ENCODE measurements around the gene TGFB1I1. TPM values are rescaled to one million over a fixed set of nuclear protein-coding genes. Genes with fewer than 3 reads are reported as not detected.
A peak's percentile ranks its signal among the peaks of the same experiment; 100 is the strongest.
"Not testable (repeated sequence)": the region's sequence is repeated elsewhere in the genome, so short reads cannot be mapped to it uniquely, and the experiment has no call there.

The TGFB1I1 gene
- total RNA-seq: 13.2 TPM
- long read RNA-seq, transcript TGFB1I1-203 (11 exons, 1,898 nt): major isoform, 44 of 57 reads
- long read RNA-seq, partial matches to known transcripts: 4 of 57 reads
- long read RNA-seq, other reads (novel, unspliced or antisense): 6 of 57 reads

GRCh38 chr16:31471875-31472708 is at the start of gene TGFB1I1:
TGFB1I1 (plus strand) TSS chr16:31472152; CDS start chr16:31472189, 37 bp downstream.
- intact Hi-C loops (cut with DNase I): no loop called here
- peak; percentile 84 for DNase-seq

GRCh38 chr16:31423241-31423640 is 48.7 kb upstream of the TGFB1I1 start:
- intact Hi-C loops (cut with DNase I): no loop called here
- ATAC-seq (ENCODE audit: poor library complexity) (peak; percentile 11), DNase-seq (no peak)

More at GRCh38 chr16:31471875-31472708, at the start of gene TGFB1I1:
- peak; percentile 71 for ATAC-seq (ENCODE audit: poor library complexity)

DNA sequence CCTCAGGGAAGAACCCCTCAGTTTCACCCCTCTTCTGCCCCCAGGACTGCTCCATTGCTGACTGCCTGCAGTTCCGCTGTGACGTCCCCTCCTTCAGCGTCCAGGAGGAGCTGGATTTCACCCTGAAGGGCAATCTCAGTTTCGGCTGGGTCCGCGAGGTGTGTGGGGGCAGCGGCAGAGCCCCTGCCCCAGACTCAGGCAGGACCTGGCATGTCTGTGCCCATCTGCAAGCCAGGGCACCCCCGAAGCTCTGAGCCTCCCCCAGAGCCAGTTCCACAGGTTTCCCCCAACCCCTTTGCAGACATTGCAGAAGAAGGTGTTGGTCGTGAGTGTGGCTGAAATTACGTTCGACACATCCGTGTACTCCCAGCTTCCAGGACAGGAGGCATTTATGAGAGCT is 48.2 kb upstream of the TGFB1I1 start:
- ATAC-seq (ENCODE audit: poor library complexity) (peak; percentile 4), DNase-seq (no peak)
- intact Hi-C loops (cut with DNase I): no loop called here

DNA sequence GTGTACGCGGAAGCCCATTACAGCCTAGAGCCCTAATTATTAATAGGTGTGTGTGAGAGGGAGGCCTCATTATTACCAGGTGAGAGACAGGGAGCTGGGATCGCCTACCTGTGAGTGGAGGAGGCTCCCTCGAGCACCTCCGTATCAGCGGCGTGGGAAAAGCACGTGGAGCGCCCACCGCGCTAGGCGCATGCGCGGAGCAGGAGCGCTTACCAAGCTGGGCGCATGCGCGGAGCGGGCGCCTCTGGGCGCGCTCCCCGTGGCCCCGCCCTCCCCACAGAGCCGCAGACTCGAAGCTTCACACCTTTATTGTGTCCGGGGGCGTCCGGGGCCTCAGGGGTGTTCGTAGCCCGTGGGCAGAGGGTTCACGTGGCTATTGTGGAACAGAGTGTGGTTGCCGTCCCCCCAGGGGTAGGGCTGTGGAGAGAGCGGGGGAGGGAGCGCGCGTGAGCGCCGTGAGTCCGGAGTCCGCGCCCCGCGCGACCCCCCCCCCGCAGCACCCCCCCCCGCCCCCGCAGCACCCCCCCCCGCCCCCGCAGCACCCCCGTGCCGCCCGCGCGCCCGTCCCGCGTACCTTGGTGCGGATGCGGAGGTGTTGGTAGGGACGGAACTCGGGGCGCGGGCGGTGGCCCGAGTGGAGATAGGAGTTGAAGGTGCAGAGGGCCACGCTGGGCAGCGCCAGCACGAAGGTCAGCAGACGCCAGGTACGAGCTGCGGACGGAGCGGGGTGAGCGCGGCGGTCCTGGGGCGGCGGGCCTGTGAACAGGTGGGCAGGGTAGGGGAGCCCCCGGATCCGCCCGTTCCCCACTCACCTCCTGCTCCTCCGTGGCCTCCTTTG is 44.3 kb upstream of the TGFB1I1 start:
- ATAC-seq (ENCODE audit: poor library complexity) (peak; percentile 37), DNase-seq (peak; percentile 86)
- intact Hi-C loops (cut with DNase I): no loop called here

DNA sequence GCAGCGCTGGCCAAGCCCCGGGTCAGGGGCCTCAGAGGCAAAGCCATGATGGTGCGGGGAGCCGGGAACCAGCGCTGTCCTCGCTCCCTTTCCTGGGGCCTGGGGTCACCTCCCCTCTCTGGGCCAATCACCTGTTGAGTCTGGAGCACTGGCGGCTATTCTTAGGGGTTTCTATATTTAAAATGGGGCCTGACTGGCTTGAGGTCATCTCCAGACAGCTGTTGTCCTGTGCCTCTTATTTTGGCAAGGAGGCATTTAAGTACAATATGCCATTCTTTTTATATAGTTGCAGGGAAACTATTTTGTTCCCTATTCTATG is 43.7 kb upstream of the TGFB1I1 start, which contains the start of gene COX6A2:
TSS of gene COX6A2 (minus strand) at position 82 of the 319 bp plus-strand sequence. CDS start at position 47, 35 bp downstream.
- intact Hi-C loops (cut with DNase I): no loop called here
- peak; percentile 74 for ATAC-seq (ENCODE audit: poor library complexity)
- DNase-seq: peak; percentile 71

DNA sequence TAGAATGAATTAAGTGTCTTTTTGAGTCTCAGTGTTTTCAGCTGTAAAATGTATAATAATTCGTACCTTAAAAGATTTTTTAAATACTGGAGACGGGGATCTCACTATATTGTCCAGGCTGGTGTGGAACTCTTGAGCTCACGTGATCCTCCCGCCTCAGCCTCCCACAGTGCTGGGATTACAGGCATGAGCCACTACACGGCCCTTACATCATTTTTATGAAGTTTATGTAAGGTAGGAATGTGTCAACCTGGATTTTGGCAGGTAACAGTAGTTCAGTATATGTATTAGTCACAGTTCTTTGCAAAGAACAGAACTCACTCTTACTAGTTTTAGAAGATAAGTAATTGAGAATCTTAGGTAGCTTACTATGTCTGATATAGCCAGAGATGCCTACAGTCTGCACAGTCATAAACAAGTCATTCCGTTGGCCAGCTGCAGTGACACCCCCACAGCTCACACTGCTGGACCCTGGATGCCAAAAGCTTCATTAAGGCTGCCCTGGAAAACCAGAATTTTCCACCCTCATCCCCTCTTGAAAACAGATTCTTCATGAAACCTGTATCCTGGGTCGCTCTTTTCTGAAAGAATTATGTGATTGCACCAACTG is 43.2 kb upstream of the TGFB1I1 start:
- peak; percentile 10 for ATAC-seq (ENCODE audit: poor library complexity)
- DNase-seq: no peak
- intact Hi-C loops (cut with DNase I): no loop called here

GRCh38 chr16:31429314-31429713 is 42.6 kb upstream of the TGFB1I1 start:
- DNase-seq: no peak
- intact Hi-C loops (cut with DNase I): no loop called here
- ATAC-seq (ENCODE audit: poor library complexity): peak; percentile 70

- ATAC-seq (ENCODE audit: poor library complexity) (no peak), DNase-seq (no peak)
- intact Hi-C loops (cut with DNase I): no loop called here
These were observed 42.2 kb upstream of the TGFB1I1 start for GRCh38 chr16:31429796-31430195.

GRCh38 chr16:31430380-31431052 is 41.4 kb upstream of the TGFB1I1 start:
- DNase-seq (no peak), ATAC-seq (ENCODE audit: poor library complexity) (no peak)
- intact Hi-C loops (cut with DNase I): no loop called here

DNA sequence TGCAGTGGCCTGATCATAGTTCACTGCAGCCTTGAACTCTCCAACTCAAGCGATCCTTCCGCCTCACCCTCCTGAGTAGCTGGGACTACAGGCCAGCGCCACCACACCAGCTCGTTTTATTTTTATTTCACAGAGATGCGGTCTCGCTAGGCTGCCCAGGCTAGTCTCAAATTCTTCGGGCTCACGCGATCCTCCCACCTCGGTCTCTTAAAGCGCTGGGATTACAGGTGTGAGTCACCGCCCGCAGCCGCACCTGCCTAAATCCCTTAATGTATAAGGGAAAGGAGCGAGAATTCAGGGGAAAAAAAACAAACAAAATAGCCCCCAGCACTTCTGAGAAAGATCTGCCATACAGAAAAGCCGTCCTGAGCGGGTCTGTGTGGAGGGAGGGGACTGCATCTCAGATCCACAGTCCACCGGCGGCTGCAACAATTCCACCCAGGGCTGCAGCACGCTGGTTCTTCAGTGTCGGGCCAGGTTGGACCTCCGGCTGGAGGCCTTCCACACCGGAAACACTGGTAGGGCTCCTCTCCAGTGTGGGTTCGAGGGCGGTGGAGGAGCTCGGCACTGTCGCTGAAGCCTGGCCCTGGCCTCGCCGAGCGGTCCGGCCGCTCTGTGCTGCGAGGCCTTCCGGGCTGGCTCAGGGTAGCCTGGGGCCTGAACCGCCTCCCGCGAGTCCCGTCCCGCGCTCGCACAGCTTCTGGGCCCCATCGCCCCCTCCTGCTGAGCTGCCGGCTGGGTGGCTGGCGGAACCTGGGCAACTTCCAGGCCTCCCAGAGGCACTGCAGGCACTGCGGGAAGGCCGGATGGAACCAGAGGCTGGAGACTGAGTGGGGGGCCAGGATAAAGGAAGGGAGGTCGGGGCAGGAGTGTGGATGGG is 36.4 kb upstream of the TGFB1I1 start:
- intact Hi-C loops (cut with DNase I): no loop called here
- DNase-seq (no peak), ATAC-seq (ENCODE audit: poor library complexity) (no peak)

DNA sequence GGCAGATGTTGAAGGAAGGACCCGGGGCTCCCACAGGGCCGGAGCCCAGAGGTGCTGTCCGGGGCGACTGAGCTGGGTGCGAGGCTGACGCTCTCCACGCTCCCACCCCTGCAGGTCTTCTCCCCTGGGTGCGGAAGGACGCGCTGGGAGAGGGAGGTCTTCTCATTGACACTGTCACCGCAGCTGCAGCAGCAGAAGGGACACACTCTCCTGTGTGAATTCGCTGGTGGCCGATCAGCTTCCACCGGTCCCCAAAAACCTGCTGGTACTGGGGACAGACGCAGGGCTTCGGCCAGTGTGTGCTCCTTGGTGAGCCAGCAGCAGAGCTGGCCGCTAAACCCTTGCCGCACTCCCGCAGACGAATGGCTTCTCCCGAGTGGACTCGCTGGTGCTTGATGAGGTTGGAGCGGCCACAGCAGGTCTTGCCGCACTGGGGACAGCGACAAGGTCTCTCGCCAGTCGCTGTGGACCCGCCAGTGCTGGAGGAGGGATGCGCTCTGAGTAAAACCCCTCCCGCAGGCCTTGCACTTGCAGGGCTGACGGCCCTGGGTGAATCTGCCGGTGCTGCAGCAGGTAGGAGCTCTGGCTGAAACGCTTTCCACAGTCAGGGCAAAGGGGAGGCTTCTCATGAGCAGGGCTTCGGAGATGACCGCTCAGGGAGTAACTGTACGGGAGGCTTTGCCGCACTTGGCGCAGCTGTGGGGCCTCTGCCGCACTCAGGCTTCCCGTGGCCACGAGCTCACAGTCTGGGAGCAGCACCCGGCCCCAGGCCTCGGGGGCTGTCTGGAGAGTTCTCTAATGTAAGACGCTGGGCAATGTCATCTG is 35.5 kb upstream of the TGFB1I1 start:
- ATAC-seq (ENCODE audit: poor library complexity) (no peak), DNase-seq (no peak)
- intact Hi-C loops (cut with DNase I): no loop called here

DNA sequence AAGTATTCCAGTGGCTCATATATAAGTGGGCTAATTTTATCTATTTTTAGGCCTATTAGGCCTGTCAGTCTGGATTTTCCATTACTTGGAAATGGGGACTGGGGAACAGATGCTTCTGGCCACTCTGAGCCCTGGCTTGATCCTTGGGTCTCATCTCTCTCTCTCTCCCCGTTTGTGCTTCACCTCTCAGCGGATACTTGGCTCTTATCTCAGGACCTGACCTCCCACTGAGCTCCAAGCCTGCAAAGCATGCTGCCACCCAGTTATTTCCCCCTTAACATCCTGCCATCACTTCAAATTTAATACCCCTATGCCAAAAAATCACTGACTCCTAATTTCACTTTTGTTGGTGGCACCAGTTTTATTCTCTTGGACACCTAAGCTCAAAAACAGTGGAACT is 33.5 kb upstream of the TGFB1I1 start:
- DNase-seq: no peak
- intact Hi-C loops (cut with DNase I): no loop called here
- ATAC-seq (ENCODE audit: poor library complexity): no peak

- ATAC-seq (ENCODE audit: poor library complexity); intact Hi-C loops (cut with DNase I); DNase-seq: not testable (repeated sequence)
These were observed 32.9 kb upstream of the TGFB1I1 start for GRCh38 chr16:31439023-31439422.

GRCh38 chr16:31439519-31439918 is 32.4 kb upstream of the TGFB1I1 start:
- intact Hi-C loops (cut with DNase I): no loop called here
- ATAC-seq (ENCODE audit: poor library complexity) (no peak), DNase-seq (no peak)

GRCh38 chr16:31440516-31441184 is 31.3 kb upstream of the TGFB1I1 start:
- intact Hi-C loops (cut with DNase I): loop anchor here (5.0 to 10.0 kb wide), 2 partner anchors 256 to 453 kb away; partner anchors contain the start of genes FUS and HSD3B7

DNA sequence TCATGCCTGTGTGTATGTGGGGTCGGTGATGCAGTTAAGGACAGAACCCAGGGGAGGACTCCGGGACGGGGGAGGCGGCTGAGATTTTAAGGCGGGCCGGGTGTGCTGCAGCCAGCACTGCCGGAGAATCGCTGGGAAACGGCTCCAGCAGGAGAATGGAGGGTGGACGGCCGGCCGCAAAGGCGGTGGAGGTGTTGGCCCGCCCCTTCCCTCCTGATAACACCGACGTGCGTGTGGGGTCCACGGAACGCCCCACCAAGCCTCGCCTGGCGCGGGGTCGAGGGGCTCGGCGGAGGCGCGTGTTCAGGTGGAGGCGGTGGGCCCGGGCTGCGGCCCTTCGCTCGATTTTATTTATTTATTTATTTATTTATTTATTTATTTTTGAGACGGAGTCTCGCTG is 30.0 kb upstream of the TGFB1I1 start:
- ATAC-seq (ENCODE audit: poor library complexity): peak; percentile 1
- intact Hi-C loops (cut with DNase I): loop anchor here (5.0 to 10.0 kb wide), 2 partner anchors 257 to 455 kb away; partner anchors contain the start of genes FUS and HSD3B7
- no peak for DNase-seq

More at GRCh38 chr16:31440516-31441184, 31.3 kb upstream of the TGFB1I1 start:
- ATAC-seq (ENCODE audit: poor library complexity) (no peak), DNase-seq (no peak)

All from Right ventricle myocardium superior (tissue), 1 donor.